ENCODE results near the gene KIFC3. TPM values are rescaled to one million over a fixed set of nuclear protein-coding genes. Genes with fewer than 3 reads are reported as not detected.

KIFC3 gene
- total and polyA plus RNA-seq, 9 donors: 4.6 to 54.0 (median 23.8) TPM

GRCh38 chr16:57822856-57823255, 20.6 kb upstream of the KIFC3 start:
- H3K4me3 ChIP-seq: no peak overlapping the region
- no peak for TF ChIP-seq POLR2A (IDR thresholded peaks at IDR 0.05)
- TF ChIP-seq EP300 (IDR thresholded peaks at IDR 0.05): no peak
- TF ChIP-seq CTCF (IDR thresholded peaks at IDR 0.05): no peak
- 29 to 38% (median 31%) methylated on average over 2 of the region's 2 CpGs for WGBS, 3 donors
- H3K4me1 ChIP-seq (ENCODE audit: insufficient read depth): peaks cover 2% of the 10 kb centered on the region
- no peaks in the 10 kb centered on the region for H3K27me3 ChIP-seq
- no peaks in the 10 kb centered on the region for H3K36me3 ChIP-seq
- DNase-seq: no peak
- no peak overlapping the region for H3K27ac ChIP-seq
- H3K9me3 ChIP-seq: no peaks in the 10 kb centered on the region
- intact Hi-C loops (cut with DNase I): no loop called here

- Histone ChIP-seq H3K27ac (no peak overlapping the region), H3K27me3 (no peaks in the 10 kb centered on the region), H3K4me3 (no peak overlapping the region), H3K36me3 (no peaks in the 10 kb centered on the region), H3K9me3 (no peaks in the 10 kb centered on the region), H3K4me1 (ENCODE audit: insufficient read depth) (peaks cover 1% of the 10 kb centered on the region)
- intact Hi-C loops (cut with DNase I): no loop called here
- DNase-seq: no peak
- TF ChIP-seq POLR2A (IDR thresholded peaks at IDR 0.05): no peak
- TF ChIP-seq EP300 (IDR thresholded peaks at IDR 0.05): no peak
- TF ChIP-seq CTCF (IDR thresholded peaks at IDR 0.05): no peak
- 87 to 98% (median 96%) methylated on average over 5 of the region's 5 CpGs for WGBS, 3 donors
Measured at GRCh38 chr16:57822018-57822553, 19.8 kb upstream of the KIFC3 start.

GRCh38 chr16:57821149-57821971, 19.1 kb upstream of the KIFC3 start:
- Histone ChIP-seq H3K4me3 (no peak overlapping the region), H3K9me3 (no peaks in the 10 kb centered on the region), H3K27ac (no peak overlapping the region), H3K4me1 (ENCODE audit: insufficient read depth) (no peaks in the 10 kb centered on the region), H3K27me3 (no peaks in the 10 kb centered on the region), H3K36me3 (no peaks in the 10 kb centered on the region)
- no peak for DNase-seq
- 76 to 79% (median 77%) methylated on average over 10 of the region's 10 CpGs for WGBS, 3 donors
- TF ChIP-seq CTCF (IDR thresholded peaks at IDR 0.05): no peak
- TF ChIP-seq POLR2A (IDR thresholded peaks at IDR 0.05): no peak
- TF ChIP-seq EP300 (IDR thresholded peaks at IDR 0.05): no peak
- intact Hi-C loops (cut with DNase I): no loop called here

- H3K36me3 ChIP-seq: no peaks in the 10 kb centered on the region
- no peak for TF ChIP-seq CTCF (IDR thresholded peaks at IDR 0.05)
- no peak overlapping the region for H3K4me3 ChIP-seq
- 54 to 75% (median 72%) methylated on average over 8 of the region's 8 CpGs for WGBS, 3 donors
- DNase-seq: no peak
- H3K27me3 ChIP-seq: no peaks in the 10 kb centered on the region
- intact Hi-C loops (cut with DNase I): no loop called here
- H3K27ac ChIP-seq: no peak overlapping the region
- H3K9me3 ChIP-seq: no peaks in the 10 kb centered on the region
- no peaks in the 10 kb centered on the region for H3K4me1 ChIP-seq (ENCODE audit: insufficient read depth)
Measured at GRCh38 chr16:57818377-57819064, 16.2 kb upstream of the KIFC3 start.
